SH-SY5Y (cell line): ENCODE data around the gene ID1.

Experiments
- GATA2 ChIP-seq: IDR thresholded peaks from 2 replicates; pipeline ENCODE4 v1.6.1; 2011; ENCODE audit warnings: mild to moderate bottlenecking, low read depth, low read length
- GATA3 ChIP-seq: IDR thresholded peaks from 2 replicates; pipeline ENCODE4 v1.6.1; 2011; ENCODE audit warnings: low read depth, mild to moderate bottlenecking, low read length, moderate library complexity

GRCh38 chr20:31617432-31618104 lies 12.5 kb downstream of the ID1 start:
- no peak for TF ChIP-seq GATA3
- no peak for TF ChIP-seq GATA2
